MM.1S (cell line): ENCODE data around the gene ADCY5.

ENCODE experiments used
- DNase-seq: peaks from one replicate; pipeline ENCODE4 v3.0.0-alpha.2; 2015
- H2AFZ ChIP-seq: fragments of 300-600 bp; sonication (generic); 2 replicates; pipeline ENCODE4 v1.6.0; 2016; ENCODE audit warnings: antibody characterized with exemption, low read length
- H3F3A ChIP-seq: fragments of 300-600 bp; sonication (generic); 2 replicates; pipeline ENCODE4 v1.6.1; 2016; ENCODE audit warnings: mild to moderate bottlenecking, antibody characterized with exemption, low read length, moderate library complexity, mixed read lengths; ENCODE audit not compliant: insufficient read depth
- H3K27ac ChIP-seq: fragments of 300-600 bp; sonication (generic); 2 replicates; pipeline ENCODE4 v1.5.1; 2016; ENCODE audit warnings: mild to moderate bottlenecking, low read length
- H3K27me3 ChIP-seq: fragments of 300-600 bp; sonication (generic); replicated peaks from 2 replicates; pipeline ENCODE4 v1.6.0; 2016; ENCODE audit warnings: low read length; ENCODE audit not compliant: insufficient read depth
- H3K36me3 ChIP-seq: fragments of 300-600 bp; sonication (generic); replicated peaks from 2 replicates; pipeline ENCODE4 v1.6.1; 2016; ENCODE audit warnings: mild to moderate bottlenecking, low read length, mixed read lengths; ENCODE audit not compliant: insufficient read depth
- H3K4me1 ChIP-seq: fragments of 300-600 bp; sonication (generic); 2 replicates; pipeline ENCODE4 v1.6.1; 2016; ENCODE audit warnings: low read length, mixed read lengths
- H3K4me2 ChIP-seq: fragments of 300-600 bp; sonication (generic); 2 replicates; pipeline ENCODE4 v1.6.0; 2016; ENCODE audit warnings: low read depth, low read length
- H3K4me3 ChIP-seq: fragments of 300-600 bp; sonication (generic); 2 replicates; pipeline ENCODE4 v1.5.1; 2016; ENCODE audit warnings: low read length, mixed read lengths
- H3K79me2 ChIP-seq: fragments of 300-600 bp; sonication (generic); 2 replicates; pipeline ENCODE4 v1.6.1; 2016; ENCODE audit warnings: mixed run types, low read length, mixed read lengths
- H3K9ac ChIP-seq: fragments of 300-600 bp; sonication (generic); 2 replicates; pipeline ENCODE4 v1.6.1; 2016; ENCODE audit warnings: low read length, mixed read lengths
- H3K9me2 ChIP-seq: fragments of 300-600 bp; sonication (generic); replicated peaks from 2 replicates; pipeline ENCODE4 v1.6.1; 2016; ENCODE audit warnings: mild to moderate bottlenecking, low read length, mixed read lengths; ENCODE audit not compliant: insufficient read depth
- H3K9me3 ChIP-seq: fragments of 300-600 bp; sonication (generic); replicated peaks from 2 replicates; pipeline ENCODE4 v1.6.1; 2016; ENCODE audit warnings: mild to moderate bottlenecking, low read length, mixed read lengths; ENCODE audit not compliant: insufficient read depth
- H4K20me1 ChIP-seq: fragments of 300-600 bp; sonication (generic); 2 replicates; pipeline ENCODE4 v1.6.1; 2016; ENCODE audit warnings: mild to moderate bottlenecking, low read length, moderate library complexity, mixed read lengths; ENCODE audit not compliant: insufficient read depth
- CTCF ChIP-seq: fragments of 300-600 bp; sonication (generic); IDR thresholded peaks from 2 replicates; pipeline ENCODE4 v1.5.1; 2016; ENCODE audit warnings: antibody characterized with exemption, low read length, mixed read lengths
- EZH2 ChIP-seq: fragments of 300-600 bp; sonication (generic); optimal IDR thresholded peaks from 2 replicates; pipeline ENCODE3; 2017; ENCODE audit warnings: low read depth, mild to moderate bottlenecking, antibody characterized with exemption, low read length, mixed read lengths
- EZH2phosphoT487 ChIP-seq: fragments of 300-600 bp; sonication (generic); IDR thresholded peaks from 2 replicates; pipeline ENCODE4 v1.6.1; 2018; ENCODE audit warnings: antibody characterized with exemption, low read length

Gene ADCY5

GRCh38 chr3:123344907-123345594 is 103.8 kb downstream of the ADCY5 start:
- no peak for DNase-seq
- Histone ChIP-seq H3K27me3 (0 out of 2 replicates have a peak, but pooled peaks cover 5% of the 10 kb centered on the region), H4K20me1 (no peaks in the 10 kb centered on the region), H3K4me1 (no peaks in the 10 kb centered on the region), H3K4me3 (no peak overlapping the region), H3K4me2 (no peak overlapping the region), H3K79me2 (no peaks in the 10 kb centered on the region), H3K9me3 (no peaks in the 10 kb centered on the region), H2AFZ (no peak overlapping the region), H3K9me2 (no peaks in the 10 kb centered on the region), H3F3A (no peaks in the 10 kb centered on the region), H3K27ac (no peak overlapping the region), H3K9ac (no peak overlapping the region), H3K36me3 (no peaks in the 10 kb centered on the region)
- no peak for TF ChIP-seq EZH2
- no peak for TF ChIP-seq EZH2phosphoT487
- no peak for TF ChIP-seq CTCF

- Histone ChIP-seq H2AFZ (no peak overlapping the region), H3K4me3 (no peak overlapping the region), H3K4me1 (no peaks in the 10 kb centered on the region), H3K79me2 (no peaks in the 10 kb centered on the region), H3K36me3 (no peaks in the 10 kb centered on the region), H3K9ac (no peak overlapping the region), H3F3A (no peaks in the 10 kb centered on the region), H3K4me2 (no peak overlapping the region), H3K27me3 (0 out of 2 replicates have a peak, but pooled peaks cover 4% of the 10 kb centered on the region), H3K27ac (no peak overlapping the region), H3K9me2 (no peaks in the 10 kb centered on the region), H3K9me3 (no peaks in the 10 kb centered on the region), H4K20me1 (no peaks in the 10 kb centered on the region)
- peak; percentile 9 for DNase-seq
- no peak for TF ChIP-seq CTCF
- TF ChIP-seq EZH2 = no peak
- no peak for TF ChIP-seq EZH2phosphoT487
These were observed 104.5 kb downstream of the ADCY5 start for GRCh38 chr3:123344175-123344906.

- H3K4me2 ChIP-seq = no peak overlapping the region
- H4K20me1 ChIP-seq = no peaks in the 10 kb centered on the region
- H3K9me3 ChIP-seq = no peaks in the 10 kb centered on the region
- TF ChIP-seq CTCF (no peak), EZH2 (no peak), EZH2phosphoT487 (no peak)
- H3K27me3 ChIP-seq = no peaks in the 10 kb centered on the region
- DNase-seq = no peak
- H3K79me2 ChIP-seq = no peaks in the 10 kb centered on the region
- no peaks in the 10 kb centered on the region for H3K4me1 ChIP-seq
- no peak overlapping the region for H2AFZ ChIP-seq
- no peaks in the 10 kb centered on the region for H3K9me2 ChIP-seq
- H3K36me3 ChIP-seq = no peaks in the 10 kb centered on the region
- no peak overlapping the region for H3K9ac ChIP-seq
- H3K4me3 ChIP-seq = no peak overlapping the region
- H3K27ac ChIP-seq = no peak overlapping the region
- no peaks in the 10 kb centered on the region for H3F3A ChIP-seq
These were observed 105.4 kb downstream of the ADCY5 start for GRCh38 chr3:123343296-123344174.
